Glutamatergic neuron (in vitro differentiated cells): Measurements from ENCODE around the gene CTAGE4. TPM values are rescaled to one million over a fixed set of nuclear protein-coding genes. Genes with fewer than 3 reads are reported as not detected.
"Not testable (repeated sequence)": the region's sequence is repeated elsewhere in the genome, so short reads cannot be mapped to it uniquely, and the experiment has no call there.

Experiments
- DNase-seq: peaks from one replicate; pipeline ENCODE4 v3.0.0; 2022
- H3K27ac Mint-ChIP-seq: one replicate; pipeline ENCODE4 v1.8.0; 2020; ENCODE audit warnings: mild to moderate bottlenecking, mixed read lengths, inconsistent platforms; ENCODE audit not compliant: unreplicated experiment
- H3K27me3 Mint-ChIP-seq: one replicate; pipeline ENCODE4 v1.8.0; 2020; ENCODE audit warnings: mild to moderate bottlenecking, moderate library complexity, mixed read lengths, inconsistent platforms; ENCODE audit not compliant: unreplicated experiment
- H3K36me3 Mint-ChIP-seq: one replicate; pipeline ENCODE4 v1.8.0; 2020; ENCODE audit warnings: mild to moderate bottlenecking, mixed read lengths, inconsistent platforms; ENCODE audit not compliant: unreplicated experiment
- H3K4me1 Mint-ChIP-seq: one replicate; pipeline ENCODE4 v1.8.0; 2020; ENCODE audit warnings: mild to moderate bottlenecking, low read depth, mixed read lengths, inconsistent platforms; ENCODE audit not compliant: unreplicated experiment
- H3K4me3 Mint-ChIP-seq: one replicate; pipeline ENCODE4 v1.8.0; 2020; ENCODE audit warnings: mild to moderate bottlenecking, mixed read lengths, inconsistent platforms; ENCODE audit not compliant: unreplicated experiment
- H3K9me3 Mint-ChIP-seq: one replicate; pipeline ENCODE4 v1.8.0; 2020; ENCODE audit warnings: mild to moderate bottlenecking, moderate library complexity, mixed read lengths, inconsistent platforms; ENCODE audit not compliant: unreplicated experiment
- total RNA-seq: library from RNA; stranded (reverse); fragmentation: NEBNext Ultra II Directional; extraction: Animal tissue kit (Norgen Biotek cat#: 25700); gene quantifications from one replicate; pipeline ENCODE4 v1.2.1, GENCODE V29; 2021; ENCODE audit not compliant: unreplicated experiment

Gene CTAGE4
- total RNA-seq, 1 donor from 2014 or later, result 0.17 TPM

GRCh38 chr7:144217200-144217599 lies 33.9 kb downstream of the CTAGE4 start:
- not testable (repeated sequence) for H3K9me3 Mint-ChIP-seq, DNase-seq, H3K36me3 Mint-ChIP-seq, H3K4me1 Mint-ChIP-seq, H3K27ac Mint-ChIP-seq, H3K27me3 Mint-ChIP-seq, H3K4me3 Mint-ChIP-seq

- H3K9me3 Mint-ChIP-seq, H3K27me3 Mint-ChIP-seq: not testable (repeated sequence)
These were observed 35.3 kb downstream of the CTAGE4 start for GRCh38 chr7:144218581-144218980.

GRCh38 chr7:144219149-144219548 lies 35.9 kb downstream of the CTAGE4 start:
- not testable (repeated sequence) for H3K27me3 Mint-ChIP-seq, H3K27ac Mint-ChIP-seq, H3K9me3 Mint-ChIP-seq, DNase-seq, H3K4me3 Mint-ChIP-seq, H3K4me1 Mint-ChIP-seq, H3K36me3 Mint-ChIP-seq

More at GRCh38 chr7:144218581-144218980, 35.3 kb downstream of the CTAGE4 start:
- not testable (repeated sequence) for H3K27ac Mint-ChIP-seq, DNase-seq, H3K4me3 Mint-ChIP-seq, H3K4me1 Mint-ChIP-seq, H3K36me3 Mint-ChIP-seq

GRCh38 chr7:144220531-144220930 lies 37.3 kb downstream of the CTAGE4 start:
- H3K36me3 Mint-ChIP-seq, H3K27me3 Mint-ChIP-seq, H3K4me3 Mint-ChIP-seq, H3K27ac Mint-ChIP-seq, DNase-seq, H3K4me1 Mint-ChIP-seq, H3K9me3 Mint-ChIP-seq: not testable (repeated sequence)

GRCh38 chr7:144223675-144224074 lies 40.4 kb downstream of the CTAGE4 start:
- not testable (repeated sequence) for H3K27me3 Mint-ChIP-seq, H3K36me3 Mint-ChIP-seq, H3K27ac Mint-ChIP-seq, DNase-seq, H3K9me3 Mint-ChIP-seq, H3K4me3 Mint-ChIP-seq, H3K4me1 Mint-ChIP-seq

- not testable (repeated sequence) for DNase-seq, H3K36me3 Mint-ChIP-seq, H3K27ac Mint-ChIP-seq, H3K27me3 Mint-ChIP-seq, H3K9me3 Mint-ChIP-seq, H3K4me1 Mint-ChIP-seq, H3K4me3 Mint-ChIP-seq
These were observed 43.6 kb downstream of the CTAGE4 start for GRCh38 chr7:144226866-144227265.

- not testable (repeated sequence) for H3K36me3 Mint-ChIP-seq, H3K4me1 Mint-ChIP-seq, H3K4me3 Mint-ChIP-seq, H3K27ac Mint-ChIP-seq, DNase-seq, H3K27me3 Mint-ChIP-seq, H3K9me3 Mint-ChIP-seq
These were observed 45.5 kb downstream of the CTAGE4 start for GRCh38 chr7:144228810-144229209.

GRCh38 chr7:144231027-144231426 lies 47.8 kb downstream of the CTAGE4 start:
- not testable (repeated sequence) for H3K9me3 Mint-ChIP-seq, DNase-seq, H3K4me3 Mint-ChIP-seq, H3K27ac Mint-ChIP-seq, H3K4me1 Mint-ChIP-seq, H3K36me3 Mint-ChIP-seq, H3K27me3 Mint-ChIP-seq

- H3K36me3 Mint-ChIP-seq, result not testable (repeated sequence)
These were observed 49.8 kb downstream of the CTAGE4 start for GRCh38 chr7:144233039-144233438.

More at GRCh38 chr7:144233039-144233438, 49.8 kb downstream of the CTAGE4 start:
- not testable (repeated sequence) for H3K4me3 Mint-ChIP-seq, H3K4me1 Mint-ChIP-seq, H3K9me3 Mint-ChIP-seq, H3K27me3 Mint-ChIP-seq, H3K27ac Mint-ChIP-seq, DNase-seq

Other genes with a start within 250 kb of the CTAGE4 start
- gene OR2F2, start 248.2 kb upstream of the CTAGE4 start, total RNA-seq, result not detected
- not detected for gene OR2F1, start 228.6 kb upstream of the CTAGE4 start, total RNA-seq
- gene OR6B1, start 183.1 kb upstream of the CTAGE4 start, total RNA-seq, result not detected
- not detected for gene OR2A5, start 134.5 kb upstream of the CTAGE4 start, total RNA-seq
- not detected for gene OR2A25, start 113.7 kb upstream of the CTAGE4 start, total RNA-seq
- not detected for gene OR2A12, start 97.2 kb upstream of the CTAGE4 start, total RNA-seq
- gene OR2A2, start 73.9 kb upstream of the CTAGE4 start, total RNA-seq, result not detected
- gene OR2A14, start 60.3 kb upstream of the CTAGE4 start, total RNA-seq, result not detected
- 0.69 TPM for gene ARHGEF35, start 12.4 kb downstream of the CTAGE4 start, total RNA-seq
- not detected for gene OR2A42, start 56.1 kb downstream of the CTAGE4 start, total RNA-seq
- gene OR2A7, start 81.3 kb downstream of the CTAGE4 start, total RNA-seq, result 0.22 TPM
- 0.54 TPM for gene CTAGE8, start 85.8 kb downstream of the CTAGE4 start, total RNA-seq
- not detected for gene OR2A1, start 129.0 kb downstream of the CTAGE4 start, total RNA-seq
- 0.93 TPM for gene ARHGEF5, start 171.9 kb downstream of the CTAGE4 start, total RNA-seq
- gene NOBOX, start 220.2 kb downstream of the CTAGE4 start, total RNA-seq, result not detected